Mesothelial cell of epicardium (in vitro differentiated cells): ENCODE results near the gene MICA. TPM values are rescaled to one million over a fixed set of nuclear protein-coding genes. Genes with fewer than 3 reads are reported as not detected.

Experiments
- DNase-seq, 2 experiments: peaks; one replicate each; pipeline ENCODE4 v3.0.0; 2021; ENCODE audit warnings: low spot score in 2 of 2; ENCODE audit not compliant: unreplicated experiment in 2 of 2
- H3K27ac Mint-ChIP-seq: 2 replicates; pipeline ENCODE4 v1.8.0; 2021; ENCODE audit warnings: mixed read lengths
- H3K27me3 Mint-ChIP-seq: 2 replicates; pipeline ENCODE4 v1.8.0; 2021; ENCODE audit warnings: low read depth, mixed read lengths
- H3K36me3 Mint-ChIP-seq: 2 replicates; pipeline ENCODE4 v1.8.0; 2021; ENCODE audit warnings: mixed read lengths
- H3K4me1 Mint-ChIP-seq: 2 replicates; pipeline ENCODE4 v1.8.0; 2021; ENCODE audit warnings: mixed read lengths
- H3K4me3 Mint-ChIP-seq: 2 replicates; pipeline ENCODE4 v1.8.0; 2021; ENCODE audit warnings: mild to moderate bottlenecking, moderate library complexity, mixed read lengths
- H3K9me3 Mint-ChIP-seq: 2 replicates; pipeline ENCODE4 v1.8.0; 2021; ENCODE audit warnings: mixed read lengths
- CTCF ChIP-seq: fragments of 200-600 bp; sonication (generic); IDR thresholded peaks from one replicate; pipeline ENCODE4 v1.5.0; 2021; ENCODE audit warnings: antibody characterized with exemption; ENCODE audit not compliant: unreplicated experiment
- total RNA-seq: library from RNA; stranded (reverse); gene quantifications from 3 replicates; pipeline ENCODE4 v1.2.1, GENCODE V29; 2021

MICA gene
- total RNA-seq, 1 donor from 2014 or later = 15.5 TPM

- peaks cover 61% of the 10 kb centered on the region for H3K27me3 Mint-ChIP-seq
- peaks cover 6% of the 10 kb centered on the region for H3K9me3 Mint-ChIP-seq
- H3K27ac Mint-ChIP-seq = no peak overlapping the region
- no peaks in the 10 kb centered on the region for H3K36me3 Mint-ChIP-seq
- DNase-seq = no peak
- no peak for TF ChIP-seq CTCF
- H3K4me3 Mint-ChIP-seq = no peak overlapping the region
- no peaks in the 10 kb centered on the region for H3K4me1 Mint-ChIP-seq
Observed at GRCh38 chr6:31375699-31376098, 27.7 kb upstream of the MICA start.

GRCh38 chr6:31377029-31377428 lies 26.4 kb upstream of the MICA start:
- H3K4me3 Mint-ChIP-seq = no peak overlapping the region
- no peaks in the 10 kb centered on the region for H3K4me1 Mint-ChIP-seq
- no peak for DNase-seq
- no peak overlapping the region for H3K27ac Mint-ChIP-seq
- no peak for TF ChIP-seq CTCF
- no peaks in the 10 kb centered on the region for H3K36me3 Mint-ChIP-seq
- peaks cover 67% of the 10 kb centered on the region for H3K27me3 Mint-ChIP-seq
- peaks cover 3% of the 10 kb centered on the region for H3K9me3 Mint-ChIP-seq

GRCh38 chr6:31378062-31378720 lies 25.2 kb upstream of the MICA start:
- Mint-ChIP-seq H3K4me3 (no peak overlapping the region), H3K9me3 (no peaks in the 10 kb centered on the region), H3K27me3 (peaks cover 68% of the 10 kb centered on the region), H3K36me3 (no peaks in the 10 kb centered on the region), H3K27ac (no peak overlapping the region), H3K4me1 (no peaks in the 10 kb centered on the region)
- DNase-seq = no peak
- no peak for TF ChIP-seq CTCF

- DNase-seq = no peak
- Mint-ChIP-seq H3K9me3 (no peaks in the 10 kb centered on the region), H3K27ac (no peak overlapping the region), H3K27me3 (peaks cover 67% of the 10 kb centered on the region), H3K36me3 (no peaks in the 10 kb centered on the region), H3K4me1 (no peaks in the 10 kb centered on the region), H3K4me3 (no peak overlapping the region)
- TF ChIP-seq CTCF = no peak
Observed at GRCh38 chr6:31378721-31379103, 24.7 kb upstream of the MICA start.

GRCh38 chr6:31379850-31380249 lies 23.5 kb upstream of the MICA start:
- no peak for TF ChIP-seq CTCF
- no peaks in the 10 kb centered on the region for H3K9me3 Mint-ChIP-seq
- H3K27me3 Mint-ChIP-seq = peaks cover 70% of the 10 kb centered on the region
- H3K36me3 Mint-ChIP-seq = no peaks in the 10 kb centered on the region
- H3K27ac Mint-ChIP-seq = no peak overlapping the region
- no peaks in the 10 kb centered on the region for H3K4me1 Mint-ChIP-seq
- DNase-seq = no peak
- no peak overlapping the region for H3K4me3 Mint-ChIP-seq

GRCh38 chr6:31381666-31382065 lies 21.7 kb upstream of the MICA start:
- Mint-ChIP-seq H3K9me3 (no peaks in the 10 kb centered on the region), H3K4me1 (no peaks in the 10 kb centered on the region), H3K27ac (no peak overlapping the region), H3K27me3 (peaks cover 65% of the 10 kb centered on the region), H3K4me3 (no peak overlapping the region), H3K36me3 (no peaks in the 10 kb centered on the region)
- no peak for DNase-seq
- no peak for TF ChIP-seq CTCF
